ENCODE measurements around the gene SUSD6.

SUSD6 gene

GRCh38 chr14:69629225-69630127 is 18.1 kb downstream of the SUSD6 start:
- TF ChIP-seq CTCF (IDR thresholded peaks at IDR 0.05; ENCODE audit: insufficient read depth, low read depth, low read length, missing control alignments), result no peak
- H3K4me3 ChIP-seq (ENCODE audit: low read length), result no peak overlapping the region
- no peak for DNase-seq (ENCODE audit: low read depth)

- no peak for TF ChIP-seq CTCF (IDR thresholded peaks at IDR 0.05; ENCODE audit: insufficient read depth, low read depth, low read length, missing control alignments)
- no peak for DNase-seq (ENCODE audit: low read depth)
- no peak overlapping the region for H3K4me3 ChIP-seq (ENCODE audit: low read length)
Observed at GRCh38 chr14:69630360-69630759, 19.0 kb downstream of the SUSD6 start.

- TF ChIP-seq CTCF (IDR thresholded peaks at IDR 0.05; ENCODE audit: insufficient read depth, low read depth, low read length, missing control alignments), result no peak
- no peak overlapping the region for H3K4me3 ChIP-seq (ENCODE audit: low read length)
- DNase-seq (ENCODE audit: low read depth), result no peak
Observed at GRCh38 chr14:69631509-69631908, 20.1 kb downstream of the SUSD6 start.

- no peak for DNase-seq (ENCODE audit: low read depth)
- H3K4me3 ChIP-seq (ENCODE audit: low read length), result no peak overlapping the region
- no peak for TF ChIP-seq CTCF (IDR thresholded peaks at IDR 0.05; ENCODE audit: insufficient read depth, low read depth, low read length, missing control alignments)
Observed at GRCh38 chr14:69632164-69632563, 20.8 kb downstream of the SUSD6 start.

GRCh38 chr14:69632593-69633151 is 21.3 kb downstream of the SUSD6 start:
- DNase-seq (ENCODE audit: low read depth), result no peak
- TF ChIP-seq CTCF (IDR thresholded peaks at IDR 0.05; ENCODE audit: insufficient read depth, low read depth, low read length, missing control alignments), result no peak
- no peak overlapping the region for H3K4me3 ChIP-seq (ENCODE audit: low read length)

- no peak overlapping the region for H3K4me3 ChIP-seq (ENCODE audit: low read length)
- no peak for DNase-seq (ENCODE audit: low read depth)
- TF ChIP-seq CTCF (IDR thresholded peaks at IDR 0.05; ENCODE audit: insufficient read depth, low read depth, low read length, missing control alignments), result no peak
Observed at GRCh38 chr14:69633238-69633637, 21.8 kb downstream of the SUSD6 start.
